GM12875 (cell line): ENCODE data around the gene ROR1.

Experiments used
- H3K4me3 ChIP-seq: one replicate; pipeline ENCODE4 v1.5.1; 2011; ENCODE audit warnings: low read depth, low read length, control low read depth
- TF ChIP-seq, protein P1 (sequence below): IDR thresholded peaks from 2 replicates; pipeline ENCODE4 v1.5.1; 2011; ENCODE audit warnings: low read depth, mild to moderate bottlenecking, control low read depth, inconsistent platforms, low read length, moderate library complexity, borderline replicate concordance; ENCODE audit not compliant: insufficient read depth

Gene ROR1

GRCh38 chr1:63898428-63899196, 124.8 kb downstream of the ROR1 start:
- H3K4me3 ChIP-seq: no peak overlapping the region
- TF ChIP-seq, protein P1, sequence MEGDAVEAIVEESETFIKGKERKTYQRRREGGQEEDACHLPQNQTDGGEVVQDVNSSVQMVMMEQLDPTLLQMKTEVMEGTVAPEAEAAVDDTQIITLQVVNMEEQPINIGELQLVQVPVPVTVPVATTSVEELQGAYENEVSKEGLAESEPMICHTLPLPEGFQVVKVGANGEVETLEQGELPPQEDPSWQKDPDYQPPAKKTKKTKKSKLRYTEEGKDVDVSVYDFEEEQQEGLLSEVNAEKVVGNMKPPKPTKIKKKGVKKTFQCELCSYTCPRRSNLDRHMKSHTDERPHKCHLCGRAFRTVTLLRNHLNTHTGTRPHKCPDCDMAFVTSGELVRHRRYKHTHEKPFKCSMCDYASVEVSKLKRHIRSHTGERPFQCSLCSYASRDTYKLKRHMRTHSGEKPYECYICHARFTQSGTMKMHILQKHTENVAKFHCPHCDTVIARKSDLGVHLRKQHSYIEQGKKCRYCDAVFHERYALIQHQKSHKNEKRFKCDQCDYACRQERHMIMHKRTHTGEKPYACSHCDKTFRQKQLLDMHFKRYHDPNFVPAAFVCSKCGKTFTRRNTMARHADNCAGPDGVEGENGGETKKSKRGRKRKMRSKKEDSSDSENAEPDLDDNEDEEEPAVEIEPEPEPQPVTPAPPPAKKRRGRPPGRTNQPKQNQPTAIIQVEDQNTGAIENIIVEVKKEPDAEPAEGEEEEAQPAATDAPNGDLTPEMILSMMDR: no peak

GRCh38 chr1:63901094-63901493, 127.3 kb downstream of the ROR1 start:
- no peak overlapping the region for H3K4me3 ChIP-seq

GRCh38 chr1:63902844-63903589, 129.2 kb downstream of the ROR1 start:
- TF ChIP-seq, protein P1: no peak
- H3K4me3 ChIP-seq: no peak overlapping the region

More at GRCh38 chr1:63901094-63901493, 127.3 kb downstream of the ROR1 start:
- TF ChIP-seq, protein P1: no peak

DNA sequence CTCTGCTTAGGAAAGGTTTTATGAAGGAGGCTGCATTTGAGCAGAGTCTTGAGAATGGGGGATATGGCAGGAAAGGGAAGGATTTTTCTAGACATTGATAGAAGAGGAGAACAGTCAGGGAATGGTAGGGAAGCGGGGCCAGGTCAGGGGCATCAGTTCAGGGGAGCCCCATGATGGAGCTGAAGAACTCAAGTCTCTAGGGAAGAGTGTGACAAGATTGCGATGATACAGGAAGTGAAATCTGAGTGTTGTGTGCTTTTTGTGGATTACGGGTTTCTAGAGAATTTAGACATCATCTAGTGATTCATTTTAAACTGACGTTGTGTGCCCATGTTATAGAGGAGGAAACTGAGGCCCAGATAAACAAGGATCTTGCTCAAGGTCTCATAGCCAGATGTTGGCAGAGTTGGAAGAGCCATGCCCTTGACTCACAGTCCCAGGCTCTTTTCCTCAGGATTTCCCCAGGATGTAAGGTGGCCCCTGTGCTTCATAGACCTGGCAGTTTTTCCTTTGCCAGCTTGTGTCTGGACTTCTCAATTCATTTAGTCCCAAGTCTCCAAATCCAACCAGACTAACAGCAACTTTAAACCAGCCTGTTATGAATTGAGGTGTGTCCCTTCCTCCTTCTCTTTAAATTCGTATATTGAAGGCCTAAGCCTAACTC, 130.3 kb downstream of the ROR1 start:
- H3K4me3 ChIP-seq: no peak overlapping the region
- TF ChIP-seq, protein P1: no peak

DNA sequence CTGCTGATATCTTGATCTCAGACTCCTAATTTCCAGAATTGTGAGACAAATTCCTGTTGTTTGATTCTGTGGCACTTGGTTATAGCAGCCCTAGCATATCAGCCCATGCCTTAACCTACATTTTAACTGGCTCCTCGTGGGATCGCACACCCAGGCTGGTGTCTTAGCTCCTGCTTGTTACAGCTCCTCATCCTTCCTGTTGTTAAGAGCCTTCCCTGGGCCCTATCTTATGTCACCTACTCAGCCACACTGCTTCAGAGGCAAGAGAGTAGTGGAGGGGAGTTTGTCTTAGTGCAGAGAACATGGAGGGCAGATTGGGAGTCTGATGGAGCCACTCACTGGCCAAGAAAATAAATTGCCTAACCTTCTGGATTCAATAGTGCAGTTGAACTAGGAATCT, 131.0 kb downstream of the ROR1 start:
- no peak overlapping the region for H3K4me3 ChIP-seq
- TF ChIP-seq, protein P1: no peak

- no peak overlapping the region for H3K4me3 ChIP-seq
- TF ChIP-seq, protein P1: no peak
Measured at GRCh38 chr1:63906047-63906704, 132.4 kb downstream of the ROR1 start.
